HK-2 (cell line): ENCODE measurements around the gene VSIG10L2.

Source experiments
- DNase-seq: peaks from one replicate; pipeline ENCODE4 v3.0.0-alpha.2; 2018; ENCODE audit not compliant: unreplicated experiment

The VSIG10L2 gene

GRCh38 chr11:125929445-125930075 lies 16.3 kb upstream of the VSIG10L2 start:
- no peak for DNase-seq

- DNase-seq, result no peak
These were observed 15.8 kb upstream of the VSIG10L2 start for GRCh38 chr11:125930076-125930450.

- no peak for DNase-seq
These were observed 14.7 kb upstream of the VSIG10L2 start for GRCh38 chr11:125931116-125931515.

GRCh38 chr11:125931668-125932067 lies 14.2 kb upstream of the VSIG10L2 start:
- DNase-seq, result no peak

- no peak for DNase-seq
These were observed 13.5 kb upstream of the VSIG10L2 start for GRCh38 chr11:125932301-125932700.

GRCh38 chr11:125933030-125933813 lies 12.6 kb upstream of the VSIG10L2 start:
- DNase-seq, result no peak

GRCh38 chr11:125934473-125934872 lies 11.4 kb upstream of the VSIG10L2 start:
- no peak for DNase-seq

- DNase-seq, result no peak
These were observed 10.8 kb upstream of the VSIG10L2 start for GRCh38 chr11:125935056-125935455.

GRCh38 chr11:125935618-125936199 lies 10.1 kb upstream of the VSIG10L2 start:
- no peak for DNase-seq

GRCh38 chr11:125938418-125938817 lies 7.4 kb upstream of the VSIG10L2 start:
- DNase-seq, result no peak

GRCh38 chr11:125939081-125939521 lies 6.7 kb upstream of the VSIG10L2 start:
- no peak for DNase-seq

- DNase-seq, result no peak
These were observed 5.7 kb upstream of the VSIG10L2 start for GRCh38 chr11:125940145-125940544.

- no peak for DNase-seq
These were observed 4.6 kb upstream of the VSIG10L2 start for GRCh38 chr11:125941267-125941618.

GRCh38 chr11:125941619-125942611 lies 3.9 kb upstream of the VSIG10L2 start:
- DNase-seq, result peak; percentile 13

GRCh38 chr11:125942771-125943428 lies 2.9 kb upstream of the VSIG10L2 start:
- no peak for DNase-seq

- no peak for DNase-seq
These were observed 2.0 kb upstream of the VSIG10L2 start for GRCh38 chr11:125943661-125944349.

GRCh38 chr11:125944350-125945010 lies 1.4 kb upstream of the VSIG10L2 start:
- no peak for DNase-seq

GRCh38 chr11:125945011-125945796 lies 640 bp upstream of the VSIG10L2 start:
- DNase-seq, result no peak

GRCh38 chr11:125946712-125947418 lies 1.0 kb downstream of the VSIG10L2 start:
- DNase-seq, result no peak
